ENCODE data around the gene SPATA33.
A peak's percentile ranks its signal among the peaks of the same experiment; 100 is the strongest.

SPATA33 gene

GRCh38 chr16:89657442-89658220 is at the start of gene SPATA33, which contains the start of gene CHMP1A:
Gene SPATA33, plus strand, starts transcription at chr16:89657836. Its CDS starts 76 bp downstream, at chr16:89657912.
Gene CHMP1A, minus strand, starts transcription at chr16:89657708. Its CDS starts 120 bp downstream, at chr16:89657588.
- DNase-seq, result peak; percentile 52

GRCh38 chr16:89607937-89608740 is 49.5 kb upstream of the SPATA33 start:
- no peak for DNase-seq

- DNase-seq, result no peak
Measured at GRCh38 chr16:89610108-89610453, 47.6 kb upstream of the SPATA33 start.

- DNase-seq, result peak; percentile 83
Measured at GRCh38 chr16:89612415-89613166, 45.0 kb upstream of the SPATA33 start.

GRCh38 chr16:89613231-89613953 is 44.2 kb upstream of the SPATA33 start, which contains the start of gene DPEP1:
Gene DPEP1, plus strand, starts transcription at chr16:89613642. Its CDS starts 16,769 bp downstream, at chr16:89630411.
- no peak for DNase-seq

GRCh38 chr16:89613954-89614459 is 43.6 kb upstream of the SPATA33 start:
- no peak for DNase-seq

GRCh38 chr16:89615176-89615575 is 42.5 kb upstream of the SPATA33 start:
- DNase-seq, result no peak

GRCh38 chr16:89615596-89616090 is 42.0 kb upstream of the SPATA33 start:
- DNase-seq, result no peak

GRCh38 chr16:89616623-89617022 is 41.0 kb upstream of the SPATA33 start:
- no peak for DNase-seq

GRCh38 chr16:89617036-89617435 is 40.6 kb upstream of the SPATA33 start:
- no peak for DNase-seq

- DNase-seq, result no peak
Measured at GRCh38 chr16:89618109-89618998, 39.3 kb upstream of the SPATA33 start.

GRCh38 chr16:89619840-89620239 is 37.8 kb upstream of the SPATA33 start:
- no peak for DNase-seq

GRCh38 chr16:89620406-89620841 is 37.2 kb upstream of the SPATA33 start:
- no peak for DNase-seq

- no peak for DNase-seq
Measured at GRCh38 chr16:89621136-89621697, 36.4 kb upstream of the SPATA33 start.

- no peak for DNase-seq
Measured at GRCh38 chr16:89621698-89622409, 35.8 kb upstream of the SPATA33 start.

GRCh38 chr16:89623511-89624261 is 34.0 kb upstream of the SPATA33 start:
- DNase-seq, result no peak

- no peak for DNase-seq
Measured at GRCh38 chr16:89624777-89625761, 32.6 kb upstream of the SPATA33 start.

All from NCI-H524 treated with DMSO at 0.1 percent for 48 hours (cell line).